GM19467 (cell line): ENCODE measurements around the gene NEIL1.

Experiments used
- ATAC-seq: cut with Tn5 transposase; IDR thresholded peaks from one replicate; pipeline ENCODE4 v1.9.1; 2021; ENCODE audit warnings: mild to moderate bottlenecking, moderate library complexity; ENCODE audit not compliant: unreplicated experiment

NEIL1 gene

GRCh38 chr15:75356006-75356405, 9.2 kb downstream of the NEIL1 start:
- ATAC-seq: no peak

GRCh38 chr15:75356517-75356916, 9.7 kb downstream of the NEIL1 start:
- no peak for ATAC-seq

DNA sequence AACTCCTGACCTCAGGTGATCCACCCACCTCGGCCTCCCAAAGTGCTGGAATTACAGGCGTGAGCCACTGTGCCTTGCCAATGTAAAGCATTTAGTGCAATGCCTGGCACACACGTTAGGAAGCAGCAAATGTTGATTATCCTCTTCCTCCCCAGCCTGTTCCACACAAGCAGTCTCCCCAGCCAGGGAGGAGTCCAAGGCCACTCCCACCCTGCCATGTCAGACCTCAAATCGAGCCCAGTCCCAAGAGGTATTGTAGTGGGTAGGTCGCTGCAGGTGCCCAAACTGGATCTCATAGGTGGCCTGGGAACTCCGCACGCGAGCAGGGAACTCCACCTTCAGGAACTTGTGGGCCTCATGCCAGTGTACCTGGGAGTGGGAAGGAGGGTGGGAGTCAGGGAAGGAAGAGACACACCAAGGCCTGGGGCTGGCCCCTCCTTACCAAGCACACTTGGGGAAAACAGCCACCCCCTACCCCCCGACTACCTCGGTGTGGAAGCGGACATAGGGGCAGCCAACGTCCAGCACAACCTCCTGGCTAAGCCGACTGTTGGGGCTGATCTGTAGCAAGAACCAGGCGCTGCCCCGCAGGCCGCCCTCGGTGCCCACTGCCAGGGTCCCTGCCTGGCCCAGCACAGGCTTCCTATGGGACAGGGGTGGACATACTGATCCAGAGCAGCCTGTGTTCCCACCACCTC, 11.3 kb downstream of the NEIL1 start:
- no peak for ATAC-seq

GRCh38 chr15:75358771-75359536, 12.1 kb downstream of the NEIL1 start:
- ATAC-seq: no peak

DNA sequence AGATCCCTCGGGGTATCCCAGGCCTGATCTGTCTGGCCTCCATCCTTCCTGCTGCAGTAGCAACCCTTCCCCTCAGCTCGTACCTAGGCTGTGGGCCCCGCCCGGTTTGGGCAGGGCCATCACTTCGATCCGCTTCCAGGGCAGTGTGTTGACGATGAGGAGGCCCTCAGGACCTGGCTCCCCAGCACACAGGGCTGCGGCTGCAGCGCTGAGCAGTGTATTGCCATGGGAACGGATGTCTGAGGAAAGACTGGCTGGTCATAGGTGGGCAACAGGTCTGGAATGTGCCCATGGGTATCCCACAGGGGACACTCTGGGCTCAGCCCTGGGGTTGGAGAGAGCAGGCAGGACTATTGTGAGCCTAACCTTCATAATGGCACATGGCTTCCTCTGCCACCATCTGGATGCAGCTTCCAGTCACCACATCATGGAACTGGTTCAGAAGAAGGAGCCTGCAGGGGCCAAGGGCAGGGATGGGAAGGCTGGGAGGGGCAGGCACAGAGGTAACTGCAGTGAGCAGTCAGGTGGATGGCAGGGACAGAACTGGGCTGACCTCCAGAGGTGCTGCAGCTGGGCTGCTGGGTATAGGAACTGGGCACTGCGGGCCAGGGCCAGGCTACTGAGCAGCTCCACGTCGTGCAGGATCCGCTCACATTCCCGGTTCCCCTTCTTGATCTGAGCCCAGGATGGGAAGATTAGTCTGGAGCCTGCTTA, 12.9 kb downstream of the NEIL1 start:
- no peak for ATAC-seq

GRCh38 chr15:75360391-75360790, 13.6 kb downstream of the NEIL1 start:
- no peak for ATAC-seq

DNA sequence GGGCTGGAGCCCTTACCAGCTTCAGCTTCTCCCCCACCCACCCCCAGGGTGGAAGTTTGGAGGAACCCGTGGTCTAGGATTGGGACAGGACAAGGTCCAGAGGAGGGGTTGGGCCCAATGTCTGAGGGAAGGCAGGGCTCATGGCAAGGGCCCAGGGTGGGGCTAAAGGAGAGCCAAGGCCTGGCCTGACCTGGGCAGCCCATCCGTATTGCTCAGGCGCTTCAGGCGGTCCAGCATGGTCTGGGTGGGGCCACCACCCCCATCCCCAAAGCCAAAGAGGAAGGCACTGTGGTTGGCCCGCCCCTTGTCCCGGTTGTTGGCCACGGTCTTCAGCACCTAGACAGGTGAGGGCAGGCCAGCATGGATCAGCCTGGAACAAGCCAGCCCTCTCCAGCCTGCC, 14.0 kb downstream of the NEIL1 start:
- no peak for ATAC-seq

- ATAC-seq: no peak
Measured at GRCh38 chr15:75361361-75361988, 14.6 kb downstream of the NEIL1 start.

DNA sequence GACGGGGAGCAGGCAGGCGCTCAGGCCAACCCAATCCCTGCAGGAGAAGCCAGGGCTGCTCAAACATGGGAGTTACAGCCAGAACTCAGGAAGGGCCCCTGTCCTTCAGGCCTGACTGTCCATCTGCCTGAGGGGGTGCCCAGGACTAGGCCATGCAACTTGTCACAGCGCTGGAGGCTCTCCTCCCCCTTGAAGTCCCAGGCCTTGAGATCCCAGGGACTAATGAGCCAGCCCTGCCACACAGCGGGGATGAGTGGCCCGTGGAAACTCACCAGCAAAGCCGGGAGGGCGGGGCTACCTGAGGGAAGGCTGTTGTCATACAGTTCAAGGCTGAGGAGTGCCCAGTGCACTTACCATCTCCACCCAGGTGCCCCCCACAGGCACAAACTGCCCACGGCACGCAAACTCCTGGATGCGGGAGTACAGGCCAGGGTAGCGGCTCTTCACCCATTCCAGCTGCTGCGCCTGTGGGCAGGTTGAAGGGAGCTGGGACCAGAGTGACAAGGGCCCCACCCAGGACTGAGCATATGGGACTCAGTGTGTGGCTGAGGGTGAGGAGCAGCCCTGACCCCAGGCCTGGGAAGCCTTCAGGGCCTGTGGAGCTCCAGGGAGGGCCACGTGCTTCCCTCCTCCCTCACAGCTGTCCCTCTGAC, 15.3 kb downstream of the NEIL1 start:
- ATAC-seq: no peak

GRCh38 chr15:75362642-75363249, 15.9 kb downstream of the NEIL1 start:
- ATAC-seq: no peak

DNA sequence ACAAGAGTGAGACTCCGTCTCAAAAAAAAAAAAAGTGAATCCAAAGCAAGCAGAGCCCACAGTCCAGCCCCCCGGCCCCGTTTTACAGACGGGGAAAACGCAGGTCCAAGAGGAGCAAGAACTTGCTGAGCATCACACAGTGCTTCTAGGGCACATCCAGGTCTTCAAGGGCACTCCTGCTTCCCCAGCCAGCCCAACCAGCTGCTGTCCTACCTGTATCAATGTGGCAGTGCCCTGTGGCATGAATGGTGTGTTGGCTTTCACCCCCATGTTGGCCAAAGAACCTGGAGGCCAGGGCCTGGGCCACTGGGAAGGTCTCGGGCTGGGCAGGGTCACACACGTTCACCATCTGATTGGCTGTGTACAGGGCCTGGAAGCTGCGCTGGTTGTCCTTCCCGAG, 16.9 kb downstream of the NEIL1 start:
- ATAC-seq: no peak

DNA sequence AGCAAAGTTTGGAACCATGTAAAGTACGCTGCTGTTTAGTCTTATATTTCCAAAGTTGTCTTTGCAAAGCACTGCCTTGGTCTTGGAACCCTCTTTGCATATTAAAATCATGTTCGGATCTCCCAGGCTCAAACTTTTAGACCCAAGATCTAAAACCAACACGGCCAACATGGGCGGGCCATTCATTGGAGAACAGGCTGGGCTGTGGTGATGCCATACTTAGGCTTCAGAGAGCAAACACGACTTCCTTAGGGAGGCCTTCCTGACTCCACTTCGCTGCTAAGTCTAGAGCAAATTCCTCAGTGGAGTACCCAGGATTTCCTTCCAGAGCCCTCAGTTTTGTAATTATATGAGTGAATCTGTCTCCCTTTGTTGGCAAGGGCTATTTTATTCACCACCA, 18.0 kb downstream of the NEIL1 start:
- ATAC-seq: no peak

DNA sequence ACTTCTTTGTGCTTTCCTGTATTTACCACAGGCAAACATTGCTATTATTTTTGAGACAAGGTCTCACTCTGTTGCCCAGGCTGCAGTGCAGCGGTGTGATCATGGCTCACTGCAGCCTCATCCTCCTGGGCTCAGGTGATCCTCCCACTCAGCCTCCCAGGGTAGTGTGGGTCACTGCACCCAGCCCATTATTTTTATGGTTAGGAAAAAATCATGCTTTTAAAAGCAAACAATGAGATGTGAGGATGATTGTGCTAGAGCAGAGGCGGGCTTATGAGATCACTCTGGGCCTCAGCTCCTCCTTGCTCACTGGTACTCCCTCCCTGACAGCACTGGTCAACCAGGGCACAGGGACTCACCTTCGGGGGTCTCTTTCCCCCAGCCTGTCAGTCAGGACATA, 19.3 kb downstream of the NEIL1 start:
- ATAC-seq: no peak

DNA sequence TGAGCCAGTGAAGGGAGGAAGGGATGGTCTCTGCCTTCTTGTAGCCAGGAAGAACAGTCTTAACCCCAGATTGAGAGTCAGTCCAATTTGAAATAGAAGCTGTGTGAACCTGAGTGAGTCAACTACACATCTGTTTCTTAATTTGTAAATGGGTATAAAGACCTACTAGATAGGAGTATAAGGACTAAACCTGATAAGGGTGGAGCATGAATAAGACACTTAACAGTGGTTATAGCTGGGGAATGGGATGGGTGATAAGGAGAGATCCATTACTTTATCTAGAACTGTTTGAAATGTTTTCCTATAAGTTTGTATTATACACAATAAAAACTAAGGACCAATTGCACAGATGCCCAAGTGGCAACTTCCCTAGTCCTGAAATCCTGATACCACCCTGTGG, 20.2 kb downstream of the NEIL1 start:
- ATAC-seq: no peak

- ATAC-seq: no peak
Measured at GRCh38 chr15:75367406-75367912, 20.6 kb downstream of the NEIL1 start.

- peak; percentile 85 for ATAC-seq
Measured at GRCh38 chr15:75367913-75368688, 21.3 kb downstream of the NEIL1 start, which contains the start of gene MAN2C1. Gene MAN2C1 (minus strand): TSS chr15:75368607. CDS start chr15:75368583, 24 bp downstream.

GRCh38 chr15:75368689-75369239, 21.9 kb downstream of the NEIL1 start:
- no peak for ATAC-seq

- ATAC-seq: no peak
Measured at GRCh38 chr15:75369897-75370581, 23.2 kb downstream of the NEIL1 start.

DNA sequence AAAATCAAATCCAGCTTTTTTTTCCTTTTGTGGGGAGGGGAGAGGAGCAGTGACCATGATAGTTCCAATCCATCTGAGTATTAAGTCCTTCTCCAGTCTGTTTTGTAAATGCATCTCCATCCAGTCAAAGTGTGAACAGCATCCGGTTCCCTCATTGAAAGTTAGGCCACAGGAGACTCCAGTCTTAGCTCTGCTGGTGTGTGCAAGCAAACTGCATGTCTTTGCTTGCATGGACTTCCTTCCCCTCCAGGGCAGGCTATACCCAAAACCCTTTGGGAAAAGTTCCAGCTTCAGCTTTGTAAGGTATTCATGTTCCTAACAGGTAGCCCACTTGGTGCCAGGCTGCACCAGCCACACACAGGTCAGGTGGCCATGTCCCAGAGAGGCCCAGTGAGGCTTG, 24.6 kb downstream of the NEIL1 start:
- no peak for ATAC-seq
